Suprapubic skin (tissue), 4 donors: Measurements from ENCODE around the gene TMEM89. TPM values are rescaled to one million over a fixed set of nuclear protein-coding genes. Genes with fewer than 3 reads are reported as not detected.

Experiments
- DNase-seq, 2 donors: peaks; one replicate each; pipeline ENCODE4 v3.0.0-alpha.2; 2019; ENCODE audit warnings: low spot score in 2 of 2
- H3K27ac ChIP-seq: fragments of 200-600 bp; sonication (generic); one replicate; pipeline ENCODE4 v1.5.1; 2019
- H3K27me3 ChIP-seq: fragments of 200-600 bp; sonication (generic); one replicate; pipeline ENCODE4 v1.5.1; 2019
- H3K36me3 ChIP-seq: fragments of 200-600 bp; sonication (generic); one replicate; pipeline ENCODE4 v1.5.1; 2019
- H3K4me1 ChIP-seq: fragments of 200-600 bp; sonication (generic); one replicate; pipeline ENCODE4 v1.5.1; 2019
- H3K4me3 ChIP-seq: fragments of 200-600 bp; sonication (generic); one replicate; pipeline ENCODE4 v1.5.1; 2019; ENCODE audit warnings: mild to moderate bottlenecking
- H3K9me3 ChIP-seq: fragments of 200-600 bp; sonication (generic); one replicate; pipeline ENCODE4 v1.5.1; 2019
- CTCF ChIP-seq, 2 donors: fragments of 200-600 bp in 1 of 2; fragments of 450-650 bp in 1 of 2; sonication (generic) in 1 of 2; IDR thresholded peaks; one replicate each; pipeline ENCODE4 v1.5.1; 2016 to 2019; ENCODE audit warnings: antibody characterized with exemption in 2 of 2, mild to moderate bottlenecking in 1 of 2, moderate library complexity in 1 of 2
- EP300 ChIP-seq: sonication (generic); formaldehyde crosslinking; IDR thresholded peaks from one replicate; pipeline ENCODE4 v1.6.1; 2017; ENCODE audit warnings: antibody characterized with exemption
- POLR2A ChIP-seq, 2 donors: fragments of 450-650 bp; IDR thresholded peaks; one replicate each; pipeline ENCODE4 v1.6.1; 2017; ENCODE audit warnings: antibody characterized with exemption in 2 of 2, mild to moderate bottlenecking in 2 of 2, moderate library complexity in 2 of 2
- POLR2AphosphoS5 ChIP-seq, 3 donors: sonication (generic); formaldehyde crosslinking; IDR thresholded peaks; one replicate each; pipeline ENCODE4 v1.6.1; 2017; ENCODE audit warnings: antibody characterized with exemption in 3 of 3
- WGBS: methylation state at CpG from one replicate; pipeline ENCODE4 v1.1.5; 2018; 5-methylcytosine and 5-hydroxymethylcytosine counted together
- total RNA-seq, 4 donors: library from RNA; depleted of rRNA; stranded (reverse); fragments of >200 nt; gene quantifications; one replicate each; pipeline ENCODE4 v1.1.0, GENCODE V29; 2016

The TMEM89 gene
- total RNA-seq, 4 donors from 2014 or later: not detected

- DNase-seq: peak in 1 of 2 donors; percentile 91
- WGBS: 33% methylated on average over 8 of the region's 11 CpGs
- Histone ChIP-seq H3K9me3 (no peaks in the 10 kb centered on the region), H3K27ac (peak overlapping the region; percentile 90), H3K4me3 (peak overlapping the region; percentile 4), H3K27me3 (no peaks in the 10 kb centered on the region), H3K36me3 (peaks cover 49% of the 10 kb centered on the region), H3K4me1 (peaks cover 78% of the 10 kb centered on the region)
- TF ChIP-seq CTCF (IDR thresholded peaks at IDR 0.05): no peak
- no peak for TF ChIP-seq EP300
- peak in 2 of 3 donors; percentile 67 to 68 for TF ChIP-seq POLR2AphosphoS5 (IDR thresholded peaks at IDR 0.05)
- no peak for TF ChIP-seq POLR2A (IDR thresholded peaks at IDR 0.05)
These were observed 22.5 kb downstream of the TMEM89 start for GRCh38 chr3:48599077-48599501.

- H3K4me3 ChIP-seq: peak overlapping the region; percentile 4
- TF ChIP-seq POLR2AphosphoS5 (IDR thresholded peaks at IDR 0.05) (peak in 1 of 3 donors; percentile 23), CTCF (IDR thresholded peaks at IDR 0.05) (no peak)
- no peak for DNase-seq
- no peaks in the 10 kb centered on the region for H3K27me3 ChIP-seq
- 33% methylated on average over 5 of the region's 5 CpGs for WGBS
- H3K36me3 ChIP-seq: peaks cover 43% of the 10 kb centered on the region
- no peaks in the 10 kb centered on the region for H3K9me3 ChIP-seq
- peak overlapping the region; percentile 90 for H3K27ac ChIP-seq
- H3K4me1 ChIP-seq: peaks cover 84% of the 10 kb centered on the region
These were observed 23.1 kb downstream of the TMEM89 start for GRCh38 chr3:48598323-48599076.

- 80% methylated on average over 6 of the region's 6 CpGs for WGBS
- Histone ChIP-seq H3K27me3 (no peaks in the 10 kb centered on the region), H3K4me3 (no peak overlapping the region), H3K36me3 (peaks cover 32% of the 10 kb centered on the region), H3K27ac (peak overlapping the region; percentile 90), H3K9me3 (no peaks in the 10 kb centered on the region), H3K4me1 (peaks cover 90% of the 10 kb centered on the region)
- TF ChIP-seq POLR2A (IDR thresholded peaks at IDR 0.05) (no peak), POLR2AphosphoS5 (IDR thresholded peaks at IDR 0.05) (no peak), CTCF (IDR thresholded peaks at IDR 0.05) (no peak), EP300 (no peak)
- no peak for DNase-seq
These were observed 24.2 kb downstream of the TMEM89 start for GRCh38 chr3:48597408-48597800.

GRCh38 chr3:48596676-48597407 lies 24.7 kb downstream of the TMEM89 start:
- H3K27ac ChIP-seq: peak overlapping the region; percentile 90
- 73% methylated on average over 5 of the region's 8 CpGs for WGBS
- no peak for DNase-seq
- H3K27me3 ChIP-seq: no peaks in the 10 kb centered on the region
- TF ChIP-seq CTCF (IDR thresholded peaks at IDR 0.05): no peak
- TF ChIP-seq EP300: no peak
- no peak for TF ChIP-seq POLR2AphosphoS5 (IDR thresholded peaks at IDR 0.05)
- TF ChIP-seq POLR2A (IDR thresholded peaks at IDR 0.05): no peak
- H3K36me3 ChIP-seq: peaks cover 30% of the 10 kb centered on the region
- H3K4me1 ChIP-seq: peaks cover 87% of the 10 kb centered on the region
- no peaks in the 10 kb centered on the region for H3K9me3 ChIP-seq
- no peak overlapping the region for H3K4me3 ChIP-seq

- Histone ChIP-seq H3K27me3 (no peaks in the 10 kb centered on the region), H3K36me3 (peaks cover 29% of the 10 kb centered on the region), H3K27ac (peak overlapping the region; percentile 90), H3K4me3 (no peak overlapping the region), H3K4me1 (peaks cover 86% of the 10 kb centered on the region), H3K9me3 (no peaks in the 10 kb centered on the region)
- WGBS: 74% methylated on average over 5 of the region's 5 CpGs
- DNase-seq: no peak
- TF ChIP-seq EP300: no peak
- no peak for TF ChIP-seq CTCF (IDR thresholded peaks at IDR 0.05)
- TF ChIP-seq POLR2A (IDR thresholded peaks at IDR 0.05): no peak
- no peak for TF ChIP-seq POLR2AphosphoS5 (IDR thresholded peaks at IDR 0.05)
These were observed 25.4 kb downstream of the TMEM89 start for GRCh38 chr3:48596157-48596556.
